Peyer's patch (tissue), 4 donors: ENCODE data around the gene CAV1.

Source experiments
- POLR2A ChIP-seq, 2 donors: fragments of 450-650 bp; IDR thresholded peaks; one replicate each; pipeline ENCODE4 v1.5.1; 2017; ENCODE audit warnings: antibody characterized with exemption in 2 of 2, mild to moderate bottlenecking in 2 of 2, moderate library complexity in 2 of 2
- TF ChIP-seq, protein P1 (sequence below), 6 experiments: fragments of 450-650 bp in 4 of 6; fragments of 200-600 bp in 2 of 6; sonication (generic) in 1 of 6; IDR thresholded peaks; one replicate each; pipeline ENCODE4 v1.5.1; 2017 to 2019; ENCODE audit warnings: antibody characterized with exemption in 6 of 6, mild to moderate bottlenecking in 3 of 6, moderate library complexity in 1 of 6

DNA sequence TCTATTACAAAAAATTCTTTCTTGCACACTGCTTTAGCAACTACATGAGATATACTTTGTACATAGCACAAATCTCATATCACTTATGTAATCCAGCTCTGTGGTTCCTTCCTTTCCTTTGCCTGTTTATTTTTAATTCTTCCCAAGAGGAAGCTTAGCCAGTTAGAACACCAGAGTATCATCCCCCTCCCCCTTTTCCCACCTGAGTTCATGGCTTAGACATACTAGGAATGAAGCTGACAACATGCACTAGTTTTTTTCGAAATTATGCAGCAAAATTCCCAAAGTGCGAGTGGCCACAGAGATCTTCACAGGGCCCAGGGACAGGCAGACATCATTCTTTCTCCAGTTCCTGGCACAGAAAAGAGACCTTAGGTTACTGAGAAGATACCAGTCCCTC lies 17.8 kb downstream of the CAV1 start:
- TF ChIP-seq, protein P1, sequence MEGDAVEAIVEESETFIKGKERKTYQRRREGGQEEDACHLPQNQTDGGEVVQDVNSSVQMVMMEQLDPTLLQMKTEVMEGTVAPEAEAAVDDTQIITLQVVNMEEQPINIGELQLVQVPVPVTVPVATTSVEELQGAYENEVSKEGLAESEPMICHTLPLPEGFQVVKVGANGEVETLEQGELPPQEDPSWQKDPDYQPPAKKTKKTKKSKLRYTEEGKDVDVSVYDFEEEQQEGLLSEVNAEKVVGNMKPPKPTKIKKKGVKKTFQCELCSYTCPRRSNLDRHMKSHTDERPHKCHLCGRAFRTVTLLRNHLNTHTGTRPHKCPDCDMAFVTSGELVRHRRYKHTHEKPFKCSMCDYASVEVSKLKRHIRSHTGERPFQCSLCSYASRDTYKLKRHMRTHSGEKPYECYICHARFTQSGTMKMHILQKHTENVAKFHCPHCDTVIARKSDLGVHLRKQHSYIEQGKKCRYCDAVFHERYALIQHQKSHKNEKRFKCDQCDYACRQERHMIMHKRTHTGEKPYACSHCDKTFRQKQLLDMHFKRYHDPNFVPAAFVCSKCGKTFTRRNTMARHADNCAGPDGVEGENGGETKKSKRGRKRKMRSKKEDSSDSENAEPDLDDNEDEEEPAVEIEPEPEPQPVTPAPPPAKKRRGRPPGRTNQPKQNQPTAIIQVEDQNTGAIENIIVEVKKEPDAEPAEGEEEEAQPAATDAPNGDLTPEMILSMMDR (IDR thresholded peaks at IDR 0.05) = no peak
- no peak for TF ChIP-seq POLR2A (IDR thresholded peaks at IDR 0.05)
